Neural cell (in vitro differentiated cells): ENCODE measurements around the gene NEDD4L. TPM values are rescaled to one million over a fixed set of nuclear protein-coding genes. Genes with fewer than 3 reads are reported as not detected.

Experiments used
- H2AFZ ChIP-seq: fragments of 200-600, 300-800 bp; sonication (generic), shearing (Covaris generic); 2 replicates; pipeline ENCODE4 v1.6.0; 2014; ENCODE audit warnings: low read depth, mild to moderate bottlenecking, antibody characterized with exemption, low read length, moderate library complexity
- H3F3A ChIP-seq: fragments of 200-600 bp; shearing (Covaris generic); 2 replicates; pipeline ENCODE4 v1.6.1; 2016; ENCODE audit warnings: mild to moderate bottlenecking, moderate library complexity, mixed read lengths, antibody characterized with exemption, low read length; ENCODE audit not compliant: insufficient read depth, poor library complexity, severe bottlenecking
- H3K27ac ChIP-seq: fragments of 200-600, 300-800 bp; sonication (generic), shearing (Covaris generic); 2 replicates; pipeline ENCODE4 v1.5.1; 2014; ENCODE audit warnings: mild to moderate bottlenecking, low read length, moderate library complexity
- H3K27me3 ChIP-seq: fragments of 300-800, 200-600 bp; sonication (generic), shearing (Covaris generic); 2 replicates; pipeline ENCODE4 v1.6.0; 2014; ENCODE audit warnings: mild to moderate bottlenecking, low read depth, low read length, moderate library complexity; ENCODE audit not compliant: insufficient read depth
- H3K36me3 ChIP-seq: fragments of 300-800, 200-600 bp; sonication (generic), shearing (Covaris generic); 2 replicates; pipeline ENCODE4 v1.5.1; 2014; ENCODE audit warnings: mild to moderate bottlenecking, antibody characterized with exemption, low read length, moderate library complexity; ENCODE audit not compliant: insufficient read depth
- H3K4me2 ChIP-seq: fragments of 300-800, 200-600 bp; sonication (generic), shearing (Covaris generic); 2 replicates; pipeline ENCODE4 v1.6.0; 2014; ENCODE audit warnings: mild to moderate bottlenecking, low read length
- H3K4me3 ChIP-seq: fragments of 300-800, 200-600 bp; sonication (generic), shearing (Covaris generic); 2 replicates; pipeline ENCODE4 v1.5.1; 2014; ENCODE audit warnings: mild to moderate bottlenecking, low read length, moderate library complexity
- H3K79me2 ChIP-seq: fragments of 200-600 bp; shearing (Covaris generic); replicated peaks from 2 replicates; pipeline ENCODE4 v1.6.0; 2014; ENCODE audit warnings: mild to moderate bottlenecking, low read length, moderate library complexity; ENCODE audit not compliant: insufficient read depth
- H3K9ac ChIP-seq: fragments of 300-800, 200-600 bp; sonication (generic), shearing (Covaris generic); 2 replicates; pipeline ENCODE4 v1.6.1; 2016; ENCODE audit warnings: mild to moderate bottlenecking, low read length, mixed read lengths
- H3K9me2 ChIP-seq: fragments of 200-600 bp; shearing (Covaris generic); 2 replicates; pipeline ENCODE4 v1.6.1; 2016; ENCODE audit warnings: mild to moderate bottlenecking, low read length, mixed read lengths; ENCODE audit not compliant: insufficient read depth
- H3K9me3 ChIP-seq: fragments of 200-600, 300-800 bp; sonication (generic), shearing (Covaris generic); 2 replicates; pipeline ENCODE4 v1.6.1; 2016; ENCODE audit warnings: mild to moderate bottlenecking, mixed run types, low read length, moderate library complexity, mixed read lengths
- H4K20me1 ChIP-seq: fragments of 200-600 bp; shearing (Covaris generic); 2 replicates; pipeline ENCODE4 v1.6.1; 2016; ENCODE audit warnings: mild to moderate bottlenecking, mixed run types; ENCODE audit not compliant: insufficient read depth
- CTCF ChIP-seq: fragments of 450-650 bp; IDR thresholded peaks from 2 replicates; pipeline ENCODE4 v1.5.1; 2014; ENCODE audit warnings: antibody characterized with exemption, mild to moderate bottlenecking, moderate library complexity; ENCODE audit not compliant: poor library complexity, severe bottlenecking
- EP300 ChIP-seq: fragments of 450-650 bp; conservative IDR thresholded peaks from 2 replicates; pipeline ENCODE4 v1.6.1; 2014; ENCODE audit warnings: antibody characterized with exemption, mild to moderate bottlenecking, moderate library complexity; ENCODE audit not compliant: poor library complexity, severe bottlenecking
- EZH2 ChIP-seq: fragments of 200-600, 300-800 bp; shearing (Covaris generic), sonication (generic); IDR thresholded peaks from 2 replicates; pipeline ENCODE4 v1.6.1; 2014; ENCODE audit warnings: antibody characterized with exemption, low read length, borderline replicate concordance, mild to moderate bottlenecking; ENCODE audit not compliant: insufficient read depth, poor library complexity, severe bottlenecking
- MXI1 ChIP-seq: fragments of 450-650 bp; conservative IDR thresholded peaks from 2 replicates; pipeline ENCODE4 v1.6.1; 2014; ENCODE audit warnings: antibody characterized with exemption, mild to moderate bottlenecking; ENCODE audit not compliant: poor library complexity, severe bottlenecking
- POLR2AphosphoS5 ChIP-seq: IDR thresholded peaks from 2 replicates; pipeline ENCODE4 v1.6.1; 2012
- RAD21 ChIP-seq: fragments of 450-650 bp; conservative IDR thresholded peaks from 2 replicates; pipeline ENCODE4 v1.6.1; 2014; ENCODE audit warnings: antibody characterized with exemption, mild to moderate bottlenecking, moderate library complexity
- REST ChIP-seq: IDR thresholded peaks from 2 replicates; pipeline ENCODE4 v1.6.1; 2012; ENCODE audit warnings: borderline replicate concordance
- SMC3 ChIP-seq: fragments of 450-650 bp; conservative IDR thresholded peaks from 2 replicates; pipeline ENCODE4 v1.6.1; 2014; ENCODE audit warnings: antibody characterized with exemption, mild to moderate bottlenecking, moderate library complexity; ENCODE audit not compliant: poor library complexity
- TAF1 ChIP-seq: IDR thresholded peaks from 2 replicates; pipeline ENCODE4 v1.6.1; 2012; ENCODE audit warnings: low read depth
- polyA plus RNA-seq: library from polyadenylated mRNA; depleted of rRNA; stranded (reverse); fragments of >200 nt; gene quantifications from 2 replicates; pipeline ENCODE4 v1.2.3, GENCODE V29; 2014

Gene NEDD4L
- polyA plus RNA-seq, 1 donor from 2014 or later: 97.9 TPM

GRCh38 chr18:58393295-58393694 is 349.3 kb downstream of the NEDD4L start:
- no peak overlapping the region for H3K4me3 ChIP-seq
- H3K9me2 ChIP-seq: no peaks in the 10 kb centered on the region
- TF ChIP-seq RAD21: no peak
- TF ChIP-seq SMC3: no peak
- TF ChIP-seq TAF1: no peak
- TF ChIP-seq EZH2: no peak
- no peak for TF ChIP-seq EP300
- TF ChIP-seq REST: no peak
- no peak for TF ChIP-seq POLR2AphosphoS5
- no peak for TF ChIP-seq MXI1
- no peak for TF ChIP-seq CTCF
- H3K27me3 ChIP-seq: no peaks in the 10 kb centered on the region
- H2AFZ ChIP-seq: no peak overlapping the region
- H3K79me2 ChIP-seq: no peaks in the 10 kb centered on the region
- H3K4me2 ChIP-seq: no peak overlapping the region
- no peaks in the 10 kb centered on the region for H3K9me3 ChIP-seq
- no peak overlapping the region for H3K9ac ChIP-seq
- no peak overlapping the region for H3K27ac ChIP-seq
- peaks cover 3% of the 10 kb centered on the region for H3F3A ChIP-seq
- no peaks in the 10 kb centered on the region for H4K20me1 ChIP-seq
- peaks cover 31% of the 10 kb centered on the region for H3K36me3 ChIP-seq

GRCh38 chr18:58394046-58394445 is 350.0 kb downstream of the NEDD4L start:
- no peak overlapping the region for H3K27ac ChIP-seq
- H3K9me3 ChIP-seq: no peaks in the 10 kb centered on the region
- peaks cover 3% of the 10 kb centered on the region for H3F3A ChIP-seq
- H3K27me3 ChIP-seq: no peaks in the 10 kb centered on the region
- TF ChIP-seq EZH2: no peak
- no peak for TF ChIP-seq CTCF
- no peak for TF ChIP-seq POLR2AphosphoS5
- no peak for TF ChIP-seq EP300
- no peak for TF ChIP-seq RAD21
- TF ChIP-seq MXI1: no peak
- TF ChIP-seq REST: no peak
- TF ChIP-seq SMC3: no peak
- no peak for TF ChIP-seq TAF1
- no peak overlapping the region for H3K4me2 ChIP-seq
- H3K9ac ChIP-seq: no peak overlapping the region
- H3K9me2 ChIP-seq: no peaks in the 10 kb centered on the region
- no peaks in the 10 kb centered on the region for H3K79me2 ChIP-seq
- H3K36me3 ChIP-seq: peaks cover 31% of the 10 kb centered on the region
- no peaks in the 10 kb centered on the region for H4K20me1 ChIP-seq
- no peak overlapping the region for H3K4me3 ChIP-seq
- no peak overlapping the region for H2AFZ ChIP-seq
